HG02938 (cell line): ENCODE data around the gene ESR2.
A peak's percentile ranks its signal among the peaks of the same experiment; 100 is the strongest.
"Not testable (repeated sequence)": the region's sequence is repeated elsewhere in the genome, so short reads cannot be mapped to it uniquely, and the experiment has no call there.

ENCODE experiments used
- ATAC-seq: cut with Tn5 transposase; IDR thresholded peaks from one replicate; pipeline ENCODE4 v1.9.1; 2021; ENCODE audit warnings: mild to moderate bottlenecking, moderate library complexity; ENCODE audit not compliant: unreplicated experiment

The ESR2 gene

DNA sequence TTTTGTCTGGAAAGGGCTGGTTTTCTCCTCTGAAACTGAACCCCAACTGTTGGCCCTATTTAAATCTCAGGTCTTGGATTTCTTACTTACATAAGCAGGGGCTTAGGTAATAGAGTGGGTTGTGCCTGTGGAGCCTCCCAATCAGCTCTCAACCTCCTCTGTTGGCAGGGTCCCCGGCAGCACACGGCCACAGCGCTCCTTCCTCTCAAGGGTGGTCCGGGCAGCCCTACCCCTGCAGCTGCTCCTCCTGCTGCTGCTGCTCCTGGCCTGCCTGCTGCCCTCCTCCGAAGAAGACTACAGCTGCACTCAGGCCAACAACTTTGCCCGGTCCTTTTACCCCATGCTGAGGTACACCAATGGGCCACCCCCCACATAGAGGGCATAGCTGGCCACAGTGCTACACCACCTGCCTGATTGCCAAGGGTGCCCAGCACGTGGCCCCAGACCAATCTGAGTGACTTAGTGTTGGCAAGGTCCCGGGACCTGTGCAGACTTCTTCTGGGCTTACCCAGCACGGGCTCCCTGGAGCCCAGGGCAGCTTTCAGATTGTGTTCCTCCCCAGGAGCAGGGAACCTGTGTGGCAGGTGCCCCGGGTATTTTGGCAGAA, 68.9 kb downstream of the ESR2 start:
- no peak for ATAC-seq

GRCh38 chr14:64221391-64222003, 72.7 kb downstream of the ESR2 start:
- no peak for ATAC-seq

DNA sequence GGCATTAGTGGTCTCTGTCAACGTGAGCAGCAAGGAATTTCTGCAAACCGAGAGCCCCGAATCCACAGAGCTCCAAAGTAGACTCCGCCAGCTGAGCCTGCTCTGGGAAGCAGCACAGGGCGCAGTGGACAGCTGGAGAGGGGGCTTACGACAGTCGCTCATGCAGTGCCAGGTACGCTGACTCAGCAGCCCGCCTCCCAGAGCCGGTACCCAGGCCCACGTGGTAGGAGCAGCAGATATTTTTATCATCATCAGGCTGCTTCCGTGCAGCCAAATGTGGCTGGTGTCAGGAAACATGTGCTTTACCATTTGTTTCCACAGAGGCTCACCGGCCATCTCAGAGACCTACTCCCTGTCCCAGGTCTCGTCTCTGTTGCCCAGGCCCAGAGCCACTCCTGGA, 73.7 kb downstream of the ESR2 start:
- ATAC-seq = no peak

DNA sequence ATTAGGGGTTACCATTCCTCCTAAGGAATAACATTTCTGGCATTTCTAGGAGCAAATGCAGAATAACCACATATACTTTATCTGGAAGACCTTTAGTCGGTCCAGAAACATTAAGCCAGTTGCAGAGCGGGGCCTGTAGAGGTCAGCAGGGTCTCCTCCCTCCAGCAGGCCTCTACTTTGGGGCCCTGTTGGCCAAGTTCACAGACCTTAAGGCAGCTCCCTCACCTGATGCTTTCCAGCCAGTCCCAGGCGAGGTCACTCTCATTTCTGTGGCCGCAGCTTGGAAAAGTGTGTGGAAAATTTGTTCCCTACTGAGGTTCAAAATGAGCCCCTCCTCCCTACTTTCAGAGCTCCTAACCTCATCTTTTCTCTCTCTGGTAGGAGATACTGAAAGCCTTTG, 74.1 kb downstream of the ESR2 start:
- ATAC-seq = no peak

DNA sequence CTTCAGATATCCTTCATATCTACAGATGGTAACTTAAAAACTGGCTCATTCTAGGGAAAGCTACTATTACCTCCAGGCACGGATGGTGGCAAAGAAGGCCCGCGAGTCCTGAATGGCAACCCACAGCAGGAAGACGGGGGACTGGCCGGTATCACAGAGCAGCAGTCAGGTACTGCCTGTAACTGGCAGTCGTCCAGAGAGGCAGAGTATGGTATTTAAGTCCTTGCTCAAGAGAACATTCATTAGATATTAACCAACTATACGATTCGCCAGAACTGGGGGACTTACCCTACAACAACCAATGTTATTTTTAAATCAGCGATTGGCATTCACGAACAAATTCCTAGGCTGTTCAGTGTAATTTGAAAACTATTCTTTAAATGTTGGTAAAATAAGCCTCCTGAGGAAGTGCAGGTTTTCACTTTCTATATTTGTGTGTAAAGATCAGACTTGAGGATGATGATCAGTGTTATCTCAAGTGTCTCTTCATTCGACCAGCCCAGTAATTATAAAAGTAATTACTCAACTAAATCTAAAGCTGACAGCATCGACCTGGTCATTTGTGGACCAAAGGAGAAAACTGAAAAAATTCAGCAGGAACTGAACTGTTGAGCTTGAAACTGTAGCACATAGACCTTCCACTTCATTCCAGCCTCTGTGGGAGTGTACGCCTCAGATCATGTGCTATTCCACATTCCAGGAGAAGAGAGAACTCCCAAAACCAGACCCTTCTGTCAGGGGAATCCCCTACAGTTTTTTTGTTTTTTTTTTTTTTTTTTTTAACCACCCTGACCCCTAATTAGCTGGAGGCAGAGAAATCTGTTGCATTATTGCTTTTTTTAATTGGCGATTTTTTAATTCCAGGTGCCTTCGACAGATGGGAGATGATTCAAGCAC, 75.6 kb downstream of the ESR2 start:
- ATAC-seq = peak; percentile 43

DNA sequence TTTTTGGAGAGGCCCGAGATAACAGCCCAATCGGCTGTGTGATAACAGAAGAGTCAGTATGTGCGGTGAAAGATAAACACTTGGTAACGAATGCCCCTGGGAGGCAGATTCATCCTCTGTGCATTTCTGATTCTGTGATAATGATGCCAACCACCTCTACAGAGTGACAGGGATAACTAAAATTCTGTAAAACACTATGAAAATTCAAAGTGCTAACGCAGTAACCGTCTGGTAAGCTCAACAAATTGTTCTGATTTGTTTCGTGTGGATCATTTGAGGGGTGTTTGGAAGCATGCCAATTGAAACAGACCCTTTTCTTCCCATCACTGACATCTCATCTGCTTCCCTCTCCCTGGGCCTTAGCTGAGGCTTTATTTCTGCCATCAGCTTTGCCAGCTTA, 76.3 kb downstream of the ESR2 start:
- ATAC-seq = no peak

DNA sequence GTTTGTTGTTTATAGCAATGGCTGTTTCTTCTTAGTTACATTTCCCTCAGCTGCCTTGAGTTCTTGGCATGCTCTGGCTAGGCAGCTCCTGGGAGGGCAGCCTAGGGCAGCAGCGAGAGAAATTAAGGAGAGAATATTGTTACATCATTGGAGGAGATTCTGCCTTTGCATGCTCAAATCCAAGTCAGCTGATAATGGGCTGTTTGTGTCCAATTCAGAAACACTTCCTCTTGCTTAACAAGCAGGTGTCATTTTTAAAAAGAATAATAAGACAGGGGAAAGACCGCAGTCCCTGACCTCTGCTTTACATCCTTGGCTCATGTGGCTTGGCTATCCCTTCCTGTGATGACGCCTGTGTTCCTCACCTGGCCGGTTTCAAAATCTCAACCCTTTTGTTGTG, 76.9 kb downstream of the ESR2 start:
- ATAC-seq = no peak

DNA sequence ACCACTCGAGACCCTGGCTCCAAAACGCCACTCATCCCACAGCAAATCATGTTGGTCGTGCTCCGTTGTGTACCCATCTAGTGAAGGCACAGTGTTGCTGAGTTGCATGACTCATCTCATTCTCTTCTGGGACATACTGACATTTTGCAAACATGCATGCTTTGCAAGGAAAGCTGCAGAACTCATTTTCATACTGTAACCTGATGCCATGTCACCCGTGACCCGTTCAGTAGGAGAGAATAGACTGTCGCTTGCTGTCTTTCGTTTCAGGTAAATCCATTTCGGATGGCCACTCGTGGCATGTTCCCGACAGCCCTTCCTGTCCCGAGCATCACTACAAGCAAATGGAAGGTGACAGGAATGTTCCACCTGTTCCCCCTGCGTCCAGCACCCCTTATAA, 78.2 kb downstream of the ESR2 start:
- ATAC-seq = no peak

- no peak for ATAC-seq
These were observed 78.9 kb downstream of the ESR2 start for GRCh38 chr14:64215274-64215673.

GRCh38 chr14:64213853-64214570, 80.2 kb downstream of the ESR2 start:
- ATAC-seq = no peak

GRCh38 chr14:64213086-64213485, 81.1 kb downstream of the ESR2 start:
- ATAC-seq = no peak

DNA sequence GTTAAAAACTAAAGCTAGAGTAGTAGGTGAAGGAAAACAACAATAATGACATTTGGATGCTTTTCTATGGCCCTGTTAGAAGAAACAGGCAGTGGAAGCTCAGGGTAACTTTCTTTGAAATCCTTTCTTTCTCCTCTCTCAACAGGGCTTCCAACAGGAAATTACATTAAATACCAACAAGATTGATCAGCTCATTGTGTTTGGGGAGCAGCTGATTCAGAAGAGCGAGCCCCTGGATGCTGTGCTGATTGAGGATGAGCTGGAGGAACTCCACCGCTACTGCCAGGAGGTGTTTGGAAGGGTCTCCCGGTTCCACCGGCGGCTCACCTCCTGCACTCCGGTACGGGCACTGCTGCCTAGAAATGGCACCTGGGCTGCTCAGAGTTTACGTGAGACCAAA, 81.5 kb downstream of the ESR2 start:
- no peak for ATAC-seq

DNA sequence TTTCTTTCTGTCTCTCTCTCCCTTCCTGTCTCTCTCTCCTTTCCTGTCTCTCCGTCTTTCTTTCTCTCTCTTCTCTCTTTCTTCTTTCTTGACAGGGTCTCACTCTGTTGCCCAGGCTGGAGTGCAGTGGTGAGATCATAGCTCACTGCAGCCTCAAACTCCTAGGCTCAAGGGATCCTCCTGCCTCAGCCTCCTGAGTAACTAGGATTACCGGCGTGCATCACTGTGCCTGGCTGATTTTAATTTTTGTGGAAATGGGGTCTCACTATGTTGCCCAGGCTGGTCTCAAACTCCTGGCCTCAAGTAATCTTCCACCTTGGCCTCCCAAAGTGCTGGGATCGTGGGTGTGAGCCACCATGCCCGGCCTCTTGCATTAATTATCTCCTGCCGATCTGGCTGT, 83.3 kb downstream of the ESR2 start:
- not testable (repeated sequence) for ATAC-seq

DNA sequence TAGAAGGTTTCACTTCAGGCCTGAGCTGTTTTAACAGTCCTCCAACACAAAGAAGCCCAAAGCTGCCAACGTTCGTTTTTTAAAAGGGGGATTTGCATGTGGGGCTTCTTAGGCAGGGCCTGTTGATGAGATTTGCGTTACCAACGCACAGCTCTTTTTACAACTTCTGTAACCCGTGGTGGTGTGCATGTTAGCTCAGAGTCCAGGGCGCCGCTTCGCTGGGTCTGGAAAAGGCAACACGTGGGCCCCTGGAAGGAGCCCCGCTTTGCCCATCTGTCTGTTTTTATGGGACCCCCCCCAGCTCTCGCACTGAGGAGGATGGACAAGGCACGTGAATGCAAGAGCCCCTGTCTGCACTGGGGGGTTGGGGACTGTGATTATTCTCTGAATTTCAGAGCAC, 84.0 kb downstream of the ESR2 start:
- no peak for ATAC-seq

DNA sequence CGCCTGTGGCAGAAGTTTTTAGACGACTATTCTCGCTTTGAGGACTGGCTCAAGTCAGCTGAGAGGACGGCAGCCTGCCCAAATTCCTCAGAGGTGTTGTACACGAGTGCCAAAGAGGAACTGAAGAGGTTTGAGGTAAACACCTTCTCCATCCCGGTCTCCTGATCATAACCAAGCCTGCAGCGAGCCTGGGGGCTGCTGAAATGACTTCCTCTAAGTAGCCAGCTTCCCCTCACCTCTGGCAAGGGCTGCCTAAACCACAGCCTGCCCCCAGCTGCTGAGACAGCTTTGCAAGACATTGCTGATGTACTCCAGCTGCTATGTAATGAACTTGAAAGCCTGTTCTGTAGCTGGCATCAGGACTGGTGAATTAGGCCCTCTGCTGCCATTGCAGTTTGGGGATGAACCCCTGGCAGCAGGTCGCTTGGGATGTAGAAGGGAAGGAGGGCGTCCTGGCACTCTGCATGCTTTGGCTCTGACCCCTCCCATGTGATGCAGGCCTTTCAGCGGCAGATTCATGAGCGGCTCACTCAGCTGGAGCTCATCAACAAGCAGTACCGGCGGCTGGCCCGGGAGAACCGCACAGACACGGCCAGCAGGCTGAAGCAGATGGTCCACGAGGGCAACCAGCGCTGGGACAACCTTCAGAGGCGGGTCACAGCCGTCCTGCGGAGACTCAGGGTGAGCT, 84.6 kb downstream of the ESR2 start:
- peak; percentile 62 for ATAC-seq

DNA sequence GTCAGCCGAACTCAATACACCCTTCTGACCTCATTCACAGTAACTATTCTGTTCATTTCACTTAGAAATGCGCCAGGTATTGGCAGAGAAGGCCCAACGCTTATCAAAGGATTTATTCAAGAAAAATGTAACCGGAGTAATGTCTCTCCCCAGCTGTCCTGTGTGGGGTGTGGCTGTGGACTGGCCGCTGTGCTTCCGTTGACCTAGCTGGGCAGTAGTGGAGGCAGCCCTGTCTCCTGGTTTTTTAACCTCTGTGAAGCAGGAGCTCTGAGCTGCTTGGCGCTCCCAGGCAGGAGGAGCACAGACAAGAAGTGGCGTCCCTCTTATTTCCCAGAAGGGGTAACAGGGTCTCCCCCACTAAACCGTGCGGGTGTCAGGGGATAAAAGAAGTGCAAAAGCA, 85.2 kb downstream of the ESR2 start:
- ATAC-seq = no peak

GRCh38 chr14:64208261-64208660, 85.9 kb downstream of the ESR2 start:
- no peak for ATAC-seq

DNA sequence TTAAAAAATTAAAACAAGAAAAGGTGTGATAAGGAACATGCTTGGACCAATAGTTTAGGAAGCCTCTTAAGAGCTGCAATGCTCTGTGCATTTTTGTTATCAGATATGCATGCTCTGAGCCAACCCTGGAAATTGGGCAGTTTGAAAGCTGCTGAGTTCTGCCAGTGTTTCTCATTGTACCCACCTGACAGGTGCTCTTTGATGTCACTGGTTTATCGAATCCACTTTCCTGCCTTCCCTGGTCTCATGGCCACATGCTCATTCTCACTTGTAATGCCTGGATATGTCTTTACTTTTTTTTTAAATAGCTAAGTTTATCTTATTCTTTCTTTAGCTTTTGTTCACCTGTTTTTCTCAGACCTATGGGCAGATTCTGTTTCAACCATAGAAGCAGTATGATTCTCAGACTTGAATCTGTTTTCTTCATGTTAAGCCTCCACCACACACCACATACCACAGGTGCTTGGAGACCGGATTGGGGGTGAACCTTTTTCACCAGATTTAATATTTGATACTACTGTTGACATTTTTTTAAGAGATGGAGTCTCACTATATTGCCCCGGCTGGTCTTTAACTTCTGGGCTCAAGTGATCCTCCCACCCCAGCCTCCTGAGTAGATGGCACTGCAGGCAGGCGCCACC, 90.7 kb downstream of the ESR2 start:
- no peak for ATAC-seq

- no peak for ATAC-seq
These were observed 91.5 kb downstream of the ESR2 start for GRCh38 chr14:64202716-64203115.

DNA sequence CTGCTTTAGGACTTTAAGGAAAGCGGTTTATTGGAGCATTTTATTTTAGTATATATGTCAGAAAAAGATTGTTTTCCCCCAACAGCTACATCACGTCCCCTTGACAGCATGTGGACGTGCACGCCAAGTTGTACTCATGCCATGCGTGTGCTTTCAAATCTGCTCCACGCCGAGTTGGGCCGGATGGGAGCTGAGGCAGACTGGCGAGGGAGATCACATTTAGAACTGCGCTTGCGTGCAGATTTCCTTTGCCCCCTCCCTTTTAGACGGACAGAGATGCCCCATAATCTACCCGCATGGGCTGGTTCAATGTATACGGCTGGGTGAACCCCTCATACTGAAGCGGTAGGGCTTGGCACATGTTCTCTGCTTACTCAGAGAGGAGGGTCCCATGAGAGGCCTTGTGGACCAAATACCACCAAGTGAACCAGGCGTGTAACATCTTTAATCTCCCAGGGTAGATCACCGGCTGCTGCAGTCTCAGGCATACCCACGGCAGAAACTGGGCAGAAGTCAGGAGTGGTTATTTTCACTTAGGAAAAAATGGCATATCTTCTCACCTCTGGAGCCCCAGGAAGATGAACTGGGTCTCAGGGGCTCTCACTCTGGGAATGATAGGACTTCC, 92.1 kb downstream of the ESR2 start:
- no peak for ATAC-seq
